MCF 10A (cell line): Measurements from ENCODE around the gene CARS1. TPM values are rescaled to one million over a fixed set of nuclear protein-coding genes. Genes with fewer than 3 reads are reported as not detected.

Experiments used
- BruUV-seq: library from RNA; stranded (reverse); fragments of 400-500 nt; replicated peaks from 2 replicates; lab custom pipeline; 2021; lab: Mats Ljungman, UMichigan
- CTCF ChIA-PET: fragments of 300-600 bp; sonication (Branson Sonifier 250); formaldehyde crosslinking; extraction: SDS; loops from one replicate; lab custom pipeline; 2021; ENCODE audit warnings: antibody characterized with exemption, inconsistent platforms; lab: Yijun Ruan, JAX
- POLR2A ChIA-PET: fragments of 300-600, 350-650 bp; sonication (Branson Sonifier 250); formaldehyde crosslinking; extraction: SDS; loops from one replicate; lab custom pipeline; 2020; ENCODE audit warnings: antibody characterized with exemption, inconsistent platforms; lab: Yijun Ruan, JAX
- DNase-seq: peaks from one replicate; pipeline ENCODE4 v3.0.0-alpha.2; 2018; ENCODE audit not compliant: unreplicated experiment
- H3K27ac Mint-ChIP-seq: one replicate; pipeline ENCODE4 v1.8.0; 2022; ENCODE audit warnings: mild to moderate bottlenecking, low read depth, mixed read lengths; ENCODE audit not compliant: unreplicated experiment
- H3K27me3 Mint-ChIP-seq: one replicate; pipeline ENCODE4 v1.8.0; 2022; ENCODE audit warnings: mixed read lengths; ENCODE audit not compliant: insufficient read depth, unreplicated experiment
- H3K36me3 Mint-ChIP-seq: one replicate; pipeline ENCODE4 v1.8.0; 2022; ENCODE audit warnings: mild to moderate bottlenecking, moderate library complexity, mixed read lengths; ENCODE audit not compliant: insufficient read depth, unreplicated experiment
- H3K4me1 Mint-ChIP-seq: one replicate; pipeline ENCODE4 v1.8.0; 2022; ENCODE audit warnings: mixed read lengths; ENCODE audit not compliant: insufficient read depth, unreplicated experiment
- H3K4me3 Mint-ChIP-seq: one replicate; pipeline ENCODE4 v1.8.0; 2022; ENCODE audit warnings: mild to moderate bottlenecking, moderate library complexity, mixed read lengths; ENCODE audit not compliant: unreplicated experiment
- H3K9me3 Mint-ChIP-seq: one replicate; pipeline ENCODE4 v1.8.0; 2022; ENCODE audit warnings: mixed read lengths; ENCODE audit not compliant: unreplicated experiment
- CTCF ChIP-seq: fragments of 200-600 bp; IDR thresholded peaks from one replicate; pipeline ENCODE4 v1.8.0; 2022; ENCODE audit warnings: antibody characterized with exemption, mild to moderate bottlenecking; ENCODE audit not compliant: unreplicated experiment
- intact Hi-C: fragments of 100-400 bp; cut with micrococcal nuclease; formaldehyde crosslinking; loops from 2 replicates; pipeline ENCODE4 v1.14.1; 2022
- total RNA-seq: library from RNA; stranded (reverse); gene quantifications from 2 replicates; pipeline ENCODE4 v1.2.3, GENCODE V29; 2022

The CARS1 gene
- total RNA-seq, 1 experiment from 2014 or later: 150 TPM

- ChIA-PET POLR2A (interaction anchor here (0.6 to 5.6 kb wide), 16 partner anchors 8 to 591 kb away, joined by 3 to 161 read pairs (median 4); partner anchors contain the start of genes CARS1, OSBPL5, PHLDA2 and TSSC4), CTCF (interaction anchor here (0.7 to 3.6 kb wide), 5 partner anchors 8 to 29 kb away, joined by 3 to 17 read pairs (median 9); no protein-coding TSS in a partner anchor)
- intact Hi-C loops: loop anchor here (2.0 to 5.0 kb wide), 2 partner anchors 17 to 59 kb away; no protein-coding TSS in a partner anchor
- H3K4me1 Mint-ChIP-seq: peaks cover 21% of the 10 kb centered on the region
- no peaks in the 10 kb centered on the region for H3K9me3 Mint-ChIP-seq
- peaks cover 16% of the 10 kb centered on the region for H3K36me3 Mint-ChIP-seq
- no TSS peak for BruUV-seq
- peak; percentile 46 for DNase-seq
- no peaks in the 10 kb centered on the region for H3K27me3 Mint-ChIP-seq
- peak overlapping the region; percentile 96 for H3K4me3 Mint-ChIP-seq
- H3K27ac Mint-ChIP-seq: peak overlapping the region; percentile 99
- TF ChIP-seq CTCF: no peak
These were observed 65.6 kb downstream of the CARS1 start for GRCh38 chr11:2991452-2992233.

- POLR2A ChIA-PET: interaction anchor here (0.6 to 5.6 kb wide), 24 partner anchors 9 to 590 kb away, joined by 3 to 161 read pairs (median 6); partner anchors contain the start of genes CARS1, OSBPL5, PHLDA2 and TSSC4
- CTCF ChIA-PET: interaction anchor here (0.7 to 3.6 kb wide), 9 partner anchors 10 to 61 kb away, joined by 3 to 17 read pairs (median 4); no protein-coding TSS in a partner anchor
- TF ChIP-seq CTCF: no peak
- BruUV-seq: TSS peak; percentile 91
- Mint-ChIP-seq H3K27me3 (no peaks in the 10 kb centered on the region), H3K36me3 (peaks cover 24% of the 10 kb centered on the region), H3K4me1 (peaks cover 21% of the 10 kb centered on the region), H3K9me3 (no peaks in the 10 kb centered on the region), H3K27ac (peak overlapping the region; percentile 99), H3K4me3 (peak overlapping the region; percentile 96)
- peak; percentile 51 for DNase-seq
- intact Hi-C loops: loop anchor here (2.0 to 5.0 kb wide), 2 partner anchors 16 to 59 kb away; no protein-coding TSS in a partner anchor
These were observed 66.4 kb downstream of the CARS1 start for GRCh38 chr11:2990617-2991451.

- Mint-ChIP-seq H3K27ac (peak overlapping the region; percentile 99), H3K9me3 (no peaks in the 10 kb centered on the region), H3K4me3 (peak overlapping the region; percentile 96), H3K4me1 (peaks cover 23% of the 10 kb centered on the region), H3K27me3 (no peaks in the 10 kb centered on the region), H3K36me3 (peaks cover 32% of the 10 kb centered on the region)
- POLR2A ChIA-PET: interaction anchor here (0.7 to 5.6 kb wide), 21 partner anchors 9 to 389 kb away, joined by 3 to 161 read pairs (median 4); partner anchors contain the start of genes CARS1, PHLDA2 and ZNF195
- no peak for TF ChIP-seq CTCF
- no peak for DNase-seq
- intact Hi-C loops: no loop called here
- BruUV-seq: no TSS peak
- CTCF ChIA-PET: interaction anchor here (0.6 to 3.6 kb wide), 13 partner anchors 8 to 457 kb away, joined by 3 to 17 read pairs (median 3); no protein-coding TSS in a partner anchor
These were observed 67.7 kb downstream of the CARS1 start for GRCh38 chr11:2989551-2989950.
